Adrenal gland (tissue), 5 donors: Measurements from ENCODE around the gene POLR2J2.
"Not testable (repeated sequence)": the region's sequence is repeated elsewhere in the genome, so short reads cannot be mapped to it uniquely, and the experiment has no call there.

Experiments used
- CTCF ChIP-seq, 6 experiments: fragments of 450-650 bp in 4 of 6; fragments of 200-600 bp in 2 of 6; sonication (generic) in 1 of 6; IDR thresholded peaks; 1 replicate in 5 of 6; 2 replicates in 1 of 6; pipeline versions ENCODE4 v1.5.1 to v1.8.0; 2016 to 2021; ENCODE audit warnings: antibody characterized with exemption in 6 of 6, mild to moderate bottlenecking in 2 of 6, moderate library complexity in 1 of 6
- POLR2A ChIP-seq, 2 donors: fragments of 450-650 bp; IDR thresholded peaks; one replicate each; pipeline ENCODE4 v1.6.1; 2017; ENCODE audit warnings: antibody characterized with exemption in 2 of 2, mild to moderate bottlenecking in 2 of 2, moderate library complexity in 1 of 2
- donor health status: DM: no; HTN: no; CAD: no.

GRCh38 chr7:102627271-102627904, 44.1 kb downstream of the POLR2J2 start:
- not testable (repeated sequence) for TF ChIP-seq CTCF, POLR2A (IDR thresholded peaks at IDR 0.05)
